Nephron (organoid): Measurements from ENCODE around the gene KLF15.

Experiments
- H3K27ac Mint-ChIP-seq, 3 experiments: 2 replicates each; pipeline ENCODE4 v1.8.0; 2020; ENCODE audit warnings: mixed read lengths in 3 of 3, mild to moderate bottlenecking in 2 of 3, moderate library complexity in 1 of 3
- H3K27me3 Mint-ChIP-seq: 2 replicates; pipeline ENCODE4 v1.8.0; 2021; ENCODE audit warnings: low read depth, mild to moderate bottlenecking, moderate library complexity, mixed read lengths
- H3K36me3 Mint-ChIP-seq: 2 replicates; pipeline ENCODE4 v1.8.0; 2020; ENCODE audit warnings: low read depth, mixed read lengths
- H3K4me1 Mint-ChIP-seq: 2 replicates; pipeline ENCODE4 v1.8.0; 2020; ENCODE audit warnings: mixed read lengths
- H3K4me3 Mint-ChIP-seq, 3 experiments: 2 replicates each; pipeline ENCODE4 v1.8.0; 2020; ENCODE audit warnings: mild to moderate bottlenecking in 3 of 3, mixed read lengths in 3 of 3, moderate library complexity in 2 of 3
- H3K9me3 Mint-ChIP-seq: 2 replicates; pipeline ENCODE4 v1.8.0; 2020; ENCODE audit warnings: mixed read lengths
- CTCF ChIP-seq, 3 experiments: fragments of 200-600 bp; sonication (generic); IDR thresholded peaks; one replicate each; pipeline ENCODE4 v1.5.0; 2021; ENCODE audit warnings: antibody characterized with exemption in 3 of 3; ENCODE audit not compliant: unreplicated experiment in 3 of 3

The KLF15 gene

GRCh38 chr3:126349611-126350501, 7.4 kb downstream of the KLF15 start:
- no peaks in the 10 kb centered on the region for H3K36me3 Mint-ChIP-seq
- peaks cover 5% of the 10 kb centered on the region for H3K27me3 Mint-ChIP-seq
- no peaks in the 10 kb centered on the region for H3K9me3 Mint-ChIP-seq

GRCh38 chr3:126349071-126349470, 8.1 kb downstream of the KLF15 start:
- Mint-ChIP-seq H3K9me3 (no peaks in the 10 kb centered on the region), H3K4me1 (no peaks in the 10 kb centered on the region), H3K27ac (no peak overlapping the region), H3K27me3 (peaks cover 5% of the 10 kb centered on the region), H3K36me3 (no peaks in the 10 kb centered on the region), H3K4me3 (no peak overlapping the region)
- no peak for TF ChIP-seq CTCF (IDR thresholded peaks at IDR 0.05; ENCODE audit: unreplicated experiment in 3 of 3)

More at GRCh38 chr3:126349611-126350501, 7.4 kb downstream of the KLF15 start:
- no peak for TF ChIP-seq CTCF (IDR thresholded peaks at IDR 0.05; ENCODE audit: unreplicated experiment in 3 of 3)
- Mint-ChIP-seq H3K4me3 (no peak overlapping the region), H3K27ac (no peak overlapping the region), H3K4me1 (no peaks in the 10 kb centered on the region)

GRCh38 chr3:126348308-126348920, 8.8 kb downstream of the KLF15 start:
- no peaks in the 10 kb centered on the region for H3K9me3 Mint-ChIP-seq
- no peak overlapping the region for H3K27ac Mint-ChIP-seq
- no peaks in the 10 kb centered on the region for H3K4me1 Mint-ChIP-seq
- TF ChIP-seq CTCF (IDR thresholded peaks at IDR 0.05; ENCODE audit: unreplicated experiment in 3 of 3): peak in 1 of 3 experiments; percentile 14
- no peaks in the 10 kb centered on the region for H3K36me3 Mint-ChIP-seq
- H3K4me3 Mint-ChIP-seq: no peak overlapping the region
- peaks cover 5% of the 10 kb centered on the region for H3K27me3 Mint-ChIP-seq

GRCh38 chr3:126347543-126348161, 9.6 kb downstream of the KLF15 start:
- no peak overlapping the region for H3K27ac Mint-ChIP-seq
- no peaks in the 10 kb centered on the region for H3K4me1 Mint-ChIP-seq
- peaks cover 5% of the 10 kb centered on the region for H3K27me3 Mint-ChIP-seq

GRCh38 chr3:126346466-126346865, 10.7 kb downstream of the KLF15 start:
- Mint-ChIP-seq H3K27me3 (peaks cover 5% of the 10 kb centered on the region), H3K9me3 (no peaks in the 10 kb centered on the region), H3K36me3 (no peaks in the 10 kb centered on the region), H3K27ac (no peak overlapping the region), H3K4me3 (no peak overlapping the region), H3K4me1 (no peaks in the 10 kb centered on the region)
- TF ChIP-seq CTCF (IDR thresholded peaks at IDR 0.05; ENCODE audit: unreplicated experiment in 3 of 3): no peak

More at GRCh38 chr3:126347543-126348161, 9.6 kb downstream of the KLF15 start:
- Mint-ChIP-seq H3K9me3 (no peaks in the 10 kb centered on the region), H3K4me3 (no peak overlapping the region), H3K36me3 (no peaks in the 10 kb centered on the region)
- no peak for TF ChIP-seq CTCF (IDR thresholded peaks at IDR 0.05; ENCODE audit: unreplicated experiment in 3 of 3)
